Neuronal stem cell (in vitro differentiated cells): ENCODE measurements around the gene COL19A1.

ENCODE experiments used
- DNase-seq: peaks from one replicate; pipeline ENCODE4 v3.0.0-alpha.2; 2013; ENCODE audit warnings: low spot score
- H2AFZ ChIP-seq: one replicate; pipeline ENCODE4 v1.6.1; 2013; ENCODE audit warnings: mild to moderate bottlenecking, low read length, inconsistent platforms
- H2AK5ac ChIP-seq: 2 replicates; pipeline ENCODE4 v1.6.1; 2013; ENCODE audit warnings: low read depth, mild to moderate bottlenecking, inconsistent platforms, low read length, moderate library complexity, mixed read lengths
- H2BK120ac ChIP-seq: 2 replicates; pipeline ENCODE4 v1.6.1; 2013; ENCODE audit warnings: low read depth, mild to moderate bottlenecking, inconsistent platforms, low read length, moderate library complexity, mixed read lengths
- H2BK12ac ChIP-seq: one replicate; pipeline ENCODE4 v1.6.1; 2013; ENCODE audit warnings: low read length, inconsistent platforms
- H2BK15ac ChIP-seq: 2 replicates; pipeline ENCODE4 v1.6.1; 2013; ENCODE audit warnings: mild to moderate bottlenecking, low read length, inconsistent platforms, mixed read lengths
- H2BK5ac ChIP-seq: one replicate; pipeline ENCODE4 v1.6.1; 2013; ENCODE audit warnings: inconsistent platforms, mild to moderate bottlenecking, low read length, moderate library complexity
- H3K14ac ChIP-seq: one replicate; pipeline ENCODE4 v1.6.1; 2013; ENCODE audit warnings: low read length, inconsistent platforms
- H3K18ac ChIP-seq: 2 replicates; pipeline ENCODE4 v1.6.1; 2013; ENCODE audit warnings: low read length, inconsistent platforms
- H3K23ac ChIP-seq: 2 replicates; pipeline ENCODE4 v1.6.1; 2013; ENCODE audit warnings: low read depth, mild to moderate bottlenecking, mixed read lengths, low read length, inconsistent platforms; ENCODE audit not compliant: poor library complexity
- H3K27ac ChIP-seq: replicated peaks from 3 replicates; pipeline ENCODE4 v1.5.1; 2013; ENCODE audit warnings: low read length, inconsistent platforms
- H3K27me3 ChIP-seq, 3 experiments: 2 replicates each; pipeline ENCODE4 v1.6.1; 2013; ENCODE audit warnings: low read length in 3 of 3, mild to moderate bottlenecking in 2 of 3, inconsistent platforms in 1 of 3, low read depth in 1 of 3, mixed read lengths in 1 of 3, moderate library complexity in 1 of 3; ENCODE audit not compliant: control insufficient read depth in 3 of 3, insufficient read depth in 3 of 3
- H3K36me3 ChIP-seq, 2 donors: replicated peaks in 1 of 2; 2 replicates each; pipeline ENCODE4 v1.6.1; 2013; ENCODE audit warnings: low read length in 2 of 2; ENCODE audit not compliant: control insufficient read depth in 2 of 2, insufficient read depth in 2 of 2
- H3K4ac ChIP-seq: 2 replicates; pipeline ENCODE4 v1.6.1; 2013; ENCODE audit warnings: inconsistent platforms, mild to moderate bottlenecking, low read length, moderate library complexity
- H3K4me1 ChIP-seq, 2 donors: 1 replicate in 1 of 2; 2 replicates in 1 of 2; pipeline ENCODE4 v1.6.1; 2013; ENCODE audit warnings: low read length in 2 of 2, low read depth in 1 of 2; ENCODE audit not compliant: control insufficient read depth in 2 of 2, insufficient read depth in 1 of 2
- H3K4me2 ChIP-seq: one replicate; pipeline ENCODE4 v1.6.1; 2013; ENCODE audit warnings: mild to moderate bottlenecking, low read length, inconsistent platforms; ENCODE audit not compliant: insufficient read depth, poor library complexity, severe bottlenecking
- H3K4me3 ChIP-seq, 2 donors: 2 replicates each; pipeline ENCODE4 v1.5.1; 2013; ENCODE audit warnings: low read length in 2 of 2, mild to moderate bottlenecking in 2 of 2, inconsistent platforms in 1 of 2, moderate library complexity in 1 of 2
- H3K79me1 ChIP-seq: one replicate; pipeline ENCODE4 v1.6.1; 2013; ENCODE audit warnings: low read depth, mild to moderate bottlenecking, inconsistent platforms, low read length, moderate library complexity
- H3K9ac ChIP-seq: one replicate; pipeline ENCODE4 v1.6.1; 2013; ENCODE audit warnings: mild to moderate bottlenecking, low read depth, low read length, inconsistent platforms; ENCODE audit not compliant: poor library complexity
- H3K9me3 ChIP-seq, 2 donors: replicated peaks in 1 of 2; 2 replicates each; pipeline versions ENCODE3 to v1.6.1; 2013; ENCODE audit warnings: low read length in 2 of 2, mild to moderate bottlenecking in 2 of 2, inconsistent platforms in 1 of 2, low read depth in 1 of 2, mixed read lengths in 1 of 2, moderate library complexity in 1 of 2; ENCODE audit not compliant: control insufficient read depth in 2 of 2, insufficient read depth in 1 of 2
- H4K8ac ChIP-seq: one replicate; pipeline ENCODE4 v1.6.1; 2013; ENCODE audit warnings: low read depth, mild to moderate bottlenecking, inconsistent platforms, low read length, moderate library complexity
- H4K91ac ChIP-seq: one replicate; pipeline ENCODE4 v1.6.1; 2013; ENCODE audit warnings: low read length, low read depth, mild to moderate bottlenecking, inconsistent platforms; ENCODE audit not compliant: poor library complexity
- WGBS, 2 donors: extraction: QIAGEN DNeasy Blood & Tissue Kit; methylation state at CpG; one replicate each; pipeline ENCODE4 v1.1.7; 2013; ENCODE audit warnings: missing lambda C conversion rate in 2 of 2, mixed read lengths in 1 of 2; ENCODE audit not compliant: insufficient read length in 2 of 2, insufficient replicate concordance in 1 of 2; ENCODE audit errors: extremely low coverage in 2 of 2; 5-methylcytosine and 5-hydroxymethylcytosine counted together

COL19A1 gene

GRCh38 chr6:70160276-70160675 is 293.9 kb downstream of the COL19A1 start:
- H3K4ac ChIP-seq: no peak overlapping the region
- H3K14ac ChIP-seq: no peak overlapping the region
- no peak overlapping the region for H3K4me3 ChIP-seq
- no peak overlapping the region for H3K18ac ChIP-seq
- H2BK12ac ChIP-seq: no peak overlapping the region
- no peak overlapping the region for H3K27ac ChIP-seq
- DNase-seq: no peak
- H4K8ac ChIP-seq: no peak overlapping the region
- H3K9ac ChIP-seq: no peak overlapping the region
- H3K79me1 ChIP-seq: no peaks in the 10 kb centered on the region
- no peak overlapping the region for H3K4me2 ChIP-seq
- H3K23ac ChIP-seq: no peak overlapping the region
- H4K91ac ChIP-seq: no peak overlapping the region
- no peak overlapping the region for H2BK120ac ChIP-seq
- no peak overlapping the region for H2BK15ac ChIP-seq
- no peaks in the 10 kb centered on the region for H3K36me3 ChIP-seq
- no peaks in the 10 kb centered on the region for H3K27me3 ChIP-seq
- H2AK5ac ChIP-seq: no peak overlapping the region
- H3K4me1 ChIP-seq: no peaks in the 10 kb centered on the region
- no CpG with 5 or more reads among the region's 1 CpG for WGBS, 2 donors
- H2BK5ac ChIP-seq: no peak overlapping the region
- H2AFZ ChIP-seq: no peak overlapping the region
- no peaks in the 10 kb centered on the region for H3K9me3 ChIP-seq

DNA sequence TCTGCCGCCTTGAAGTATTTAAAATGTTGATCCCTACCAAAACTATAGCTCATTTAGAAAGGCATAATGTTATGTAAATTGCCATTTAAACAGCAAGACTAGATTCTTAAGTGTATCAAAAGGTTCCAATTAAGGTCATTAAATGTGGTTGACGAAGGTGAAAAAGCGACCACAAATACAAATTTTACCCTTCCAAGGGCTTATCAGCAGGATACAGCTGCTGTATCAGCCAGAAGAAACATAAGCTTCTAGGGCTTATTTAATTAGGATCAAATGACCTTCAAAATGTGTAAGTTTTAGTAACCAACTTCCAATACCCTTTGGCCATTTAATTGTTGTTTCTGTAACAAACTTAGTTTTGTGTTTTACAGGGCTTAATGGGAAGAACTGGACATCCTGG is 296.6 kb downstream of the COL19A1 start:
- H3K9me3 ChIP-seq: no peaks in the 10 kb centered on the region
- H3K18ac ChIP-seq: no peak overlapping the region
- no peak overlapping the region for H2BK120ac ChIP-seq
- H3K4me3 ChIP-seq: no peak overlapping the region
- no peak overlapping the region for H2AK5ac ChIP-seq
- no peaks in the 10 kb centered on the region for H3K79me1 ChIP-seq
- H3K4ac ChIP-seq: no peak overlapping the region
- H3K27me3 ChIP-seq: no peaks in the 10 kb centered on the region
- H2BK15ac ChIP-seq: no peak overlapping the region
- H3K14ac ChIP-seq: no peak overlapping the region
- H3K36me3 ChIP-seq: no peaks in the 10 kb centered on the region
- H4K8ac ChIP-seq: no peak overlapping the region
- H3K4me2 ChIP-seq: no peak overlapping the region
- DNase-seq: no peak
- no peaks in the 10 kb centered on the region for H3K4me1 ChIP-seq
- H2BK12ac ChIP-seq: no peak overlapping the region
- H3K27ac ChIP-seq: no peak overlapping the region
- no peak overlapping the region for H2BK5ac ChIP-seq
- no CpG with 5 or more reads among the region's 3 CpGs for WGBS, 2 donors
- no peak overlapping the region for H2AFZ ChIP-seq
- H3K9ac ChIP-seq: no peak overlapping the region
- H4K91ac ChIP-seq: no peak overlapping the region
- H3K23ac ChIP-seq: no peak overlapping the region

- Histone ChIP-seq H3K18ac (no peak overlapping the region), H3K4ac (no peak overlapping the region), H3K4me2 (no peak overlapping the region), H3K36me3 (no peaks in the 10 kb centered on the region), H3K79me1 (no peaks in the 10 kb centered on the region), H3K27me3 (no peaks in the 10 kb centered on the region), H3K27ac (no peak overlapping the region), H2BK12ac (no peak overlapping the region), H3K23ac (no peak overlapping the region), H2BK5ac (no peak overlapping the region), H4K91ac (no peak overlapping the region), H3K14ac (no peak overlapping the region), H3K9ac (no peak overlapping the region), H2AFZ (no peak overlapping the region), H4K8ac (no peak overlapping the region), H2BK120ac (no peak overlapping the region), H3K4me3 (no peak overlapping the region), H2BK15ac (no peak overlapping the region), H3K9me3 (no peaks in the 10 kb centered on the region), H2AK5ac (no peak overlapping the region), H3K4me1 (no peaks in the 10 kb centered on the region)
- WGBS, 2 donors: no CpG with 5 or more reads among the region's 3 CpGs
- no peak for DNase-seq
Observed at GRCh38 chr6:70163795-70164194, 297.4 kb downstream of the COL19A1 start.

DNA sequence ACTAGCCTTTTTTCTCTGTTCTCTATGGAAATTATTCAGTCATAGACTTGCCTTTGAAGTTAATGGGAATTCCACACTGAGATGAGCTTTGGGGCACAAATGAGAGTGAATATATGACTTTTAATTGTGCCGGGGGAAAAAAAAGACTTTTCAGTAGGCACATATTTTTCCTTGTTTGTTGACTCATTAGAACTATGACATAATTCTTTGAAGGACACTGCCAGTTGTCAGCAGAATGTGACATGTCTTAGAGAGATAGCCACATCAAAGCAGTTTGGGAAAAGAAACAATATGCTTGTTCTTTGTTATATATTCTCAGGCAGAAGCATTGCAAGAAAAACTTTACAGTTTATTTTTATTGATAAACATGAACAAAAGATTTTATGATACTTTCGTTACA is 298.2 kb downstream of the COL19A1 start:
- H3K9ac ChIP-seq: no peak overlapping the region

More for the DNA sequence above, 298.2 kb downstream of the COL19A1 start:
- H3K79me1 ChIP-seq: no peaks in the 10 kb centered on the region
- no peaks in the 10 kb centered on the region for H3K27me3 ChIP-seq
- H2AK5ac ChIP-seq: no peak overlapping the region
- DNase-seq: no peak
- WGBS, 2 donors: no CpG with 5 or more reads among the region's 2 CpGs
- H2BK12ac ChIP-seq: no peak overlapping the region
- H2AFZ ChIP-seq: no peak overlapping the region
- no peaks in the 10 kb centered on the region for H3K36me3 ChIP-seq
- no peak overlapping the region for H3K4me3 ChIP-seq
- H3K14ac ChIP-seq: no peak overlapping the region
- H3K4me1 ChIP-seq: no peaks in the 10 kb centered on the region
- H3K27ac ChIP-seq: no peak overlapping the region
- H3K9me3 ChIP-seq: no peaks in the 10 kb centered on the region
- H3K18ac ChIP-seq: no peak overlapping the region
- no peak overlapping the region for H2BK5ac ChIP-seq
- H4K91ac ChIP-seq: no peak overlapping the region
- no peak overlapping the region for H2BK120ac ChIP-seq
- no peak overlapping the region for H3K23ac ChIP-seq
- no peak overlapping the region for H3K4ac ChIP-seq
- no peak overlapping the region for H3K4me2 ChIP-seq
- no peak overlapping the region for H4K8ac ChIP-seq
- no peak overlapping the region for H2BK15ac ChIP-seq
